Central memory CD8-positive, alpha-beta T cell (primary cell): Measurements from ENCODE around the gene EHD4.

Experiments used
- ATAC-seq: fragments of 150-1000 bp; cut with Tn5 transposase; replicated peaks from 2 replicates; pipeline ENCODE4 v1.10.0; 2022; ENCODE audit warnings: mild to moderate bottlenecking, moderate FRiP score, moderate number of reproducible peaks; ENCODE audit not compliant: poor library complexity, severe bottlenecking; ENCODE audit errors: extremely low read depth
- DNase-seq, 2 donors: peaks; one replicate each; pipeline ENCODE4 v3.0.0; 2021; ENCODE audit warnings: low spot score in 2 of 2
- H3K27ac Mint-ChIP-seq: one replicate; pipeline ENCODE4 v1.8.0; 2022; ENCODE audit warnings: low read depth, mild to moderate bottlenecking, moderate library complexity, mixed read lengths
- H3K27me3 Mint-ChIP-seq: one replicate; pipeline ENCODE4 v1.8.0; 2022; ENCODE audit warnings: mixed read lengths
- H3K36me3 Mint-ChIP-seq: one replicate; pipeline ENCODE4 v1.8.0; 2022; ENCODE audit warnings: mild to moderate bottlenecking, moderate library complexity, mixed read lengths; ENCODE audit not compliant: insufficient read depth
- H3K4me1 Mint-ChIP-seq: one replicate; pipeline ENCODE4 v1.8.0; 2022; ENCODE audit warnings: mixed read lengths
- H3K4me3 Mint-ChIP-seq: one replicate; pipeline ENCODE4 v1.8.0; 2022; ENCODE audit warnings: mild to moderate bottlenecking, moderate library complexity, mixed read lengths
- H3K9me3 Mint-ChIP-seq: one replicate; pipeline ENCODE4 v1.8.0; 2022; ENCODE audit warnings: mixed read lengths

EHD4 gene

DNA sequence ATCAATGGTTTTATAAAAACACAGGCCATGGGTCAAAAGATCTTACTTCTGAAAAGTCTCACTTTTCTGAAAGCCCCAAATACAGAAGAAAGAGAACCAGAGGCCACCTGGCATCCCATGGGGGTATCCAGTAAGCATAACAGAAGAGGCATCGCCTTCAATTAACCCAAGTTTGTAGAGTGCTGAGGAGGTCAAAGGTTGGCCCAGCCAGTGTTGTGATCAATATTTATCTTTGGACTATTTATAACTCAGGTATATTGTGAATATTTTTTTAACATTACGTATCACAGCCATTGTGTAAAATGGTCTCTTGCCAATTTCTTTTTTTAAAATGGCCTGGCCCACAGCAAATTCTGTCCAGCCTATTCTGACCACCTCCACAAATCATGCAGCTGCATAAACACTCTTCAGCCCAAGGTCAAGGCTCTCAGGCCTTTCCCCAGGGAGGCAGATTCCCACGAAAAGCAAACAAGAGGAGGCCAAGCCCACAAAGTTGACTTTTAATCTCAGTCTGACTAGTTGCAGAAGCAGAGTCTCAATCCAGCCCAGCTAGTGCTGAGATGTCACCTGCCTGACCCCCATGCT lies 52.3 kb downstream of the EHD4 start:
- H3K4me1 Mint-ChIP-seq = no peaks in the 10 kb centered on the region
- no peak for DNase-seq
- H3K36me3 Mint-ChIP-seq = peaks cover 15% of the 10 kb centered on the region

DNA sequence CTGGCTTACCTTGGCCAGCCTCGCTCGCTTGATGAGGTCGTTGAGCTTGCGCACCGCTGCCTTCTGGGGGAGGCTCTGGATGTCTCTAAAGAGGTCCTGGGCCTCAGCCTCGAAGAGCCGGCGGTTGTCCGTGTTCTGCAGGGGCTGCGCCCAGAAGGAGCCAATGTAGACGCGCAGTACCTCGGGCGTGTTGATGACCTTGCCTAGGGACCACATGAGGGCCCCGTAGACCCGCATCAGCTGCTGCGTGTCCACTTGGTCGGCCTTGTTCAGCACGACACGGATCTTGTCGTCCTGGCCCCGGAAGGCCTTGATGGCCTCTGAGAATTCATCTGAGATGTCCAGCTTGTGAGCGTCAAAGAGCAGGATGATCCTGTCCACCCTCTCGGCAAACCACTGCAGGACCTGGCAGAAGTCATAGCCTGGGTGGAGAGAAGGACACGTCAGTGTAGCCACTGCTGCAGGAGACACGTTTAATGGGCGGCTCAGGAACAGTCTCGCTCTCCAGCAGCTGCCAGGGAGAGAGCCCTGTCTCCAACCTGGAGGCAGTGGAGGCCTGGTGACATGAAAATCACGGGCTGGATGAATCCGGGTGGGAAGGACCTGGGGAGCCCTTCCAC lies 53.0 kb downstream of the EHD4 start:
- no peak overlapping the region for H3K4me3 Mint-ChIP-seq
- H3K27ac Mint-ChIP-seq = no peak overlapping the region
- no peaks in the 10 kb centered on the region for H3K27me3 Mint-ChIP-seq
- peaks cover 14% of the 10 kb centered on the region for H3K36me3 Mint-ChIP-seq
- ATAC-seq = no peak
- H3K4me1 Mint-ChIP-seq = no peaks in the 10 kb centered on the region
- DNase-seq = no peak
- no peaks in the 10 kb centered on the region for H3K9me3 Mint-ChIP-seq

More for the DNA sequence above, 52.3 kb downstream of the EHD4 start:
- no peak overlapping the region for H3K4me3 Mint-ChIP-seq
- no peak for ATAC-seq
- no peaks in the 10 kb centered on the region for H3K27me3 Mint-ChIP-seq
- H3K9me3 Mint-ChIP-seq = no peaks in the 10 kb centered on the region
- no peak overlapping the region for H3K27ac Mint-ChIP-seq

- Mint-ChIP-seq H3K36me3 (peaks cover 12% of the 10 kb centered on the region), H3K4me1 (no peaks in the 10 kb centered on the region), H3K9me3 (no peaks in the 10 kb centered on the region), H3K27me3 (no peaks in the 10 kb centered on the region), H3K27ac (no peak overlapping the region), H3K4me3 (no peak overlapping the region)
- DNase-seq = no peak
- ATAC-seq = no peak
Measured at GRCh38 chr15:41918506-41919126, 53.7 kb downstream of the EHD4 start.

DNA sequence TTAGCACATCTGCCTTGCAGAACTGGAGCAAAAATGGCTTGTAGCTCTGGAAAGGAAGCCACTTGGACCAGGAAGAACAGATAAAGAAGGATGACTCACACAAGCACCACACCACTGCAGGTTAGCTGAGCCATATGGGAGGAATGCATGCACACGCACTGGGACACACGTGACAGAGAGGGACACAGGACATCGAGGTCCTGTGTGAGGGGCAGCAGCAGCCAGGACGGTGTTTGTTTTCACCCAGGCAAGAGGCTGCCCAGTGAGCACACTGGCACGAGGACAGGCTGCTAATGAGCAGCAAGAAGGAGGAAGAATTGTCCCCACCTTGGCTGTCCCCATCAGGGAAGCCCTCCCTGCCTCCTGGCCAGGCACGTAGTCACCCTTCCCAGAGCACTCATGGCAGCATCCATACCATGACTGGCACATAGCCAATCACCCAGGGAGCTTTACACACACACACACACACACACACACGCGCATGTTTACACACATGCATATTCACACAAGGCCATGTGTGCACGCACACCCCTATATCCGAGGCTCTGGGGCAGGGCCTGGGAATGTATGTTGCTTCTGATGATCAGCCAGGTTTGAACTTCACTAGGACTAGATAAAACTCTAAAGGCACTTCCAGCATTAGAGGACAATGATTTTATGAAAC lies 54.5 kb downstream of the EHD4 start:
- no peak overlapping the region for H3K4me3 Mint-ChIP-seq
- H3K27me3 Mint-ChIP-seq = no peaks in the 10 kb centered on the region
- H3K27ac Mint-ChIP-seq = no peak overlapping the region
- ATAC-seq (no peak), DNase-seq (no peak)
- H3K36me3 Mint-ChIP-seq = peaks cover 14% of the 10 kb centered on the region
- H3K4me1 Mint-ChIP-seq = no peaks in the 10 kb centered on the region
- H3K9me3 Mint-ChIP-seq = no peaks in the 10 kb centered on the region

GRCh38 chr15:41915255-41915994 lies 56.9 kb downstream of the EHD4 start:
- Mint-ChIP-seq H3K27ac (no peak overlapping the region), H3K9me3 (no peaks in the 10 kb centered on the region), H3K4me1 (no peaks in the 10 kb centered on the region), H3K27me3 (no peaks in the 10 kb centered on the region), H3K36me3 (peaks cover 11% of the 10 kb centered on the region), H3K4me3 (no peak overlapping the region)
- ATAC-seq (no peak), DNase-seq (no peak)

- H3K27ac Mint-ChIP-seq = peak overlapping the region; percentile 27
- peaks cover 13% of the 10 kb centered on the region for H3K36me3 Mint-ChIP-seq
- H3K4me3 Mint-ChIP-seq = no peak overlapping the region
- ATAC-seq (no peak), DNase-seq (no peak)
- H3K27me3 Mint-ChIP-seq = no peaks in the 10 kb centered on the region
- no peaks in the 10 kb centered on the region for H3K9me3 Mint-ChIP-seq
- H3K4me1 Mint-ChIP-seq = no peaks in the 10 kb centered on the region
Measured at GRCh38 chr15:41914411-41914810, 57.9 kb downstream of the EHD4 start.

DNA sequence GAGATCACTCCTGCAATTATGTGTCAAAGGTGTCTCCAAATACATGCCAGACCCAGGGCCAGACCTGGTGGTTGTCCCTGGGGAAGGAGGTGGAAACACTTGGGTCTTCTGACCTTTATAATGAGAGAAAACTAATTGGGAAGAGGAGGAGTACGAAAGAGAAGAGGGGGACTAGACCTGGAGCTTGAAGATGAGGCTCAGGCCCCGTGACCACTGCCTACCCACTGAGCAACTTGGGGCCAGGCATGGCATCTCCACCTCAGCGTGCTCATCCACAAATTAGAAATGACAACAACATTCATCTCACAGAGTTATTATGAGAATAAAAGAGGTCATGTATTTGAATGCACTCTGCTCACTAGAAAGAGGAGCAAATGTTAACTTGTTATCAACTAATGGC lies 59.1 kb downstream of the EHD4 start:
- DNase-seq (no peak), ATAC-seq (no peak)
- H3K4me3 Mint-ChIP-seq = no peak overlapping the region
- no peaks in the 10 kb centered on the region for H3K4me1 Mint-ChIP-seq
- no peaks in the 10 kb centered on the region for H3K9me3 Mint-ChIP-seq
- peaks cover 16% of the 10 kb centered on the region for H3K36me3 Mint-ChIP-seq
- H3K27ac Mint-ChIP-seq = no peak overlapping the region
- H3K27me3 Mint-ChIP-seq = no peaks in the 10 kb centered on the region

DNA sequence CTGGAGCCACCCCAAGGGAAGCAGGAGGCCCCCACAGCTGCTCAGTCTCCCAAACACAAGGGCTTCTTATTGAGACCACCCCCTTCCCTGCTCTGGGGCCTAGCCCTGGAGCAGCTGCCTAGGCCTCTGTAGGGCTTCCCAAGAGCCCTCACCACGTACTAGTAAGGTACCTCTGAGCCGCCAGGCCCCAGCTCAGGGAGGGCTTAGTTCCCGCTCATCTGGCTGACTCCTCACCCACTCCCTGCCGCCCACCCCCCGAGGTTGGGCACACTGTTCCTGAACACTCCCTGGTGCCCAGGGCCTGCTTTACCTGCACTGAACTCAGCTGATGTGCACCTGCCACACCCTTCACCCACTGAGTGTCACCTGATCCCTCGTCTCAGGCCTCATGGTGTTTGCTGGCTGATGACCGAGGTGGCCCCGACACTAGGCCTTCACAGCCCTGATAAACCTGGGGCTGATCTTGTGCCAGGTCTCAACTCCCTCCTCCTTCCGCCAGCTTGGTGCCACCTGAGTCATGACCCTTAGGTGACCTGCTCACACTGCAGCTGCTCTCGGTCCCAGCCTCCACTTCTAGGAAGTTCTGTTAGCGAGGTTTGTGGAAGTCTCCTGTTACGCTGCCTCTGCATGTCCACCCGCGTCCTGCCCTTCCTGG lies 60.5 kb downstream of the EHD4 start:
- H3K36me3 Mint-ChIP-seq = peaks cover 14% of the 10 kb centered on the region
- no peaks in the 10 kb centered on the region for H3K27me3 Mint-ChIP-seq
- H3K9me3 Mint-ChIP-seq = no peaks in the 10 kb centered on the region
- no peak overlapping the region for H3K27ac Mint-ChIP-seq
- H3K4me1 Mint-ChIP-seq = no peaks in the 10 kb centered on the region
- no peak for DNase-seq
- no peak overlapping the region for H3K4me3 Mint-ChIP-seq
- no peak for ATAC-seq

- Mint-ChIP-seq H3K27me3 (no peaks in the 10 kb centered on the region), H3K36me3 (peaks cover 13% of the 10 kb centered on the region), H3K27ac (no peak overlapping the region), H3K9me3 (no peaks in the 10 kb centered on the region), H3K4me3 (no peak overlapping the region), H3K4me1 (peaks cover 8% of the 10 kb centered on the region)
- no peak for ATAC-seq
- DNase-seq = no peak
Measured at GRCh38 chr15:41908736-41909461, 63.5 kb downstream of the EHD4 start.

DNA sequence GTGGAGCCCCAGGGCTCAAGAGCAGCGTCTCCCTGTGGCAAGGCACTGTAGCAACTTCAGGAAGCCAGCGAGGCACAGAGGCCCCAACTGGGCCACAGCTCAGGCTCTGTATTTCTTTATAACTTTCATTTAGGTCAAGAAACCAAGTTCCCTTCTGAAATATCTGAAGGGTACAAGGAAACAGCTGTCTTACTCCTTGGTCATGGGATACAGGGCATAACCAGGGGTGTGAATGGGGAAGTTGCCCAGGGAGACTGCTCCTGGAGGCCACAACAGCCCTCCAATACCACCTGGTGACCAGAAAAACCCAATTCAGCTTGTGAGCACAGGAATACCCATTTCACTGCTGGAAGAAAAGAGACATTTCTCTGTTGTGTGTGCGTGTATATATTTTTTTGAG lies 65.2 kb downstream of the EHD4 start:
- Mint-ChIP-seq H3K27ac (peak overlapping the region; percentile 59), H3K27me3 (no peaks in the 10 kb centered on the region), H3K36me3 (peaks cover 10% of the 10 kb centered on the region), H3K4me3 (no peak overlapping the region), H3K4me1 (peaks cover 8% of the 10 kb centered on the region), H3K9me3 (no peaks in the 10 kb centered on the region)
- ATAC-seq (no peak), DNase-seq (no peak)

DNA sequence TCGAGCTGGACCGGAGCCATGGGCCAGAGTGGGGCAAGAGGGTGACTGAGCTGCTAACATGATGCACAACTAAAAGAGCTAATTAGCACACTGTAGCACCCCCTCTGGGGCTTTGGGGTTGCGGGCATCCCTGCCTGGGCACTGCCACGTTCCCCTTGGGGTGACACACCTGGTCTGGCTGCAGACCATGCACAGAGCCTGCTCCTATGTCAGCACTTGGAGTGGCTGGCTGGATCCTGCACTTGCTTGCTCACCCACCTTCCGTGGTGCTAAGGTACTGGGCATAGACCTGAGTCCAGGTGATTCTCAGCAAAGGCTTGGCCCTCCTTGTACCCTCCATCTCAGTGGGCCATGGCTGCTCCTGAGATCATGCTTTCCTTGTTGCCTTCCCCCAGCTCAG lies 65.7 kb downstream of the EHD4 start:
- Mint-ChIP-seq H3K9me3 (no peaks in the 10 kb centered on the region), H3K4me3 (no peak overlapping the region), H3K36me3 (peaks cover 9% of the 10 kb centered on the region), H3K27ac (peak overlapping the region; percentile 59), H3K27me3 (no peaks in the 10 kb centered on the region), H3K4me1 (peaks cover 8% of the 10 kb centered on the region)
- DNase-seq (no peak), ATAC-seq (no peak)
